DND-41 (cell line): ENCODE measurements around the gene FASTK.

Experiments
- ATAC-seq: fragments of 200-7000 bp; cut with Tn5 transposase; 3 replicates; pipeline ENCODE4 v1.9.1; 2021; ENCODE audit warnings: low read depth; ENCODE audit not compliant: insufficient read depth
- DNase-seq: peaks from one replicate; pipeline ENCODE4 v3.0.0-alpha.2; 2020
- H2AFZ ChIP-seq: 2 replicates; pipeline ENCODE4 v1.6.0; 2012; ENCODE audit warnings: low read depth, low read length
- H3K27ac ChIP-seq: 2 replicates; pipeline ENCODE4 v1.5.1; 2012; ENCODE audit warnings: low read length, inconsistent platforms
- H3K27me3 ChIP-seq: fragments of 200-600 bp; sonication (generic); 2 replicates; pipeline ENCODE4 v1.6.0; 2012; ENCODE audit warnings: low read length, mild to moderate bottlenecking, inconsistent platforms; ENCODE audit not compliant: insufficient read depth, poor library complexity
- H3K36me3 ChIP-seq: 2 replicates; pipeline ENCODE4 v1.5.1; 2012; ENCODE audit warnings: low read length, inconsistent platforms; ENCODE audit not compliant: insufficient read depth
- H3K4me1 ChIP-seq: 2 replicates; pipeline ENCODE4 v1.5.1; 2012; ENCODE audit warnings: mild to moderate bottlenecking, low read length; ENCODE audit not compliant: insufficient read depth
- H3K4me2 ChIP-seq: 2 replicates; pipeline ENCODE4 v1.6.0; 2012; ENCODE audit warnings: mild to moderate bottlenecking, moderate library complexity, low read length, inconsistent platforms; ENCODE audit not compliant: insufficient read depth
- H3K4me3 ChIP-seq, 2 experiments: fragments of 200-600 bp in 1 of 2; shearing (Covaris generic) in 1 of 2; 2 replicates each; pipeline ENCODE4 v1.5.1; 2012 to 2016; ENCODE audit warnings: inconsistent platforms in 2 of 2, low read length in 2 of 2, mild to moderate bottlenecking in 2 of 2, low read depth in 1 of 2, moderate library complexity in 1 of 2
- H3K79me2 ChIP-seq: 2 replicates; pipeline ENCODE4 v1.6.0; 2012; ENCODE audit warnings: low read length, inconsistent platforms; ENCODE audit not compliant: insufficient read depth
- H3K9ac ChIP-seq: 2 replicates; pipeline ENCODE4 v1.6.0; 2012; ENCODE audit warnings: low read depth, mild to moderate bottlenecking, inconsistent platforms, low read length, moderate library complexity
- H3K9me3 ChIP-seq: 2 replicates; pipeline ENCODE4 v1.5.1; 2012; ENCODE audit warnings: low read length, moderate library complexity, mild to moderate bottlenecking, inconsistent platforms; ENCODE audit not compliant: insufficient read depth, severe bottlenecking
- H4K20me1 ChIP-seq: 2 replicates; pipeline ENCODE4 v1.6.0; 2012; ENCODE audit warnings: low read length; ENCODE audit not compliant: insufficient read depth
- EZH2 ChIP-seq: IDR thresholded peaks from 3 replicates; pipeline ENCODE4 v1.6.1; 2012; ENCODE audit warnings: borderline replicate concordance, low read depth, mild to moderate bottlenecking, moderate library complexity, low read length, inconsistent platforms; ENCODE audit not compliant: severe bottlenecking
- TF ChIP-seq, protein P1 (sequence below): IDR thresholded peaks from 2 replicates; pipeline ENCODE4 v1.5.1; 2012; ENCODE audit warnings: borderline replicate concordance, low read length, moderate library complexity, mild to moderate bottlenecking; ENCODE audit not compliant: poor library complexity, severe bottlenecking; ENCODE audit errors: extremely low read depth

The FASTK gene

DNA sequence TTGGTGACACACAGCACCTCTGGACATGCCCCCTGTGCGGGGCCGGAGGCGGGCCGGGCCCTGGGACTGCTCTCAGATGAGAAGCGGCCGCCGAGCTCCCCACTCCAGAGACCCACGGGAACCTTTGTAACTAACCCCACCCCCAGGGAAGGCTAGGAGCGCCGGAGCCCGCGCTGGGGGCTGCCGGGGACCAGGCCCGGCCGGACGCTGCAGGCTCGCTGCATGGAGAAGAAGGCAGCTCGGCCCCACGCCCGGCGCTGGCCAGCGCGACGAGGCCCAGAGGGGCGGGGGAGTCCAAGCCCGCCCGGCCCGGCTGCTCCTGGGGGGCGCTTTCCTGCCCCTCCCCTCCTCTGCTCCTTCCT, 42.2 kb upstream of the FASTK start:
- Histone ChIP-seq H3K9me3 (no peaks in the 10 kb centered on the region), H3K36me3 (peaks cover 21% of the 10 kb centered on the region), H4K20me1 (peaks cover 7% of the 10 kb centered on the region), H3K27ac (no peak overlapping the region), H3K4me3 (no peak overlapping the region), H2AFZ (no peak overlapping the region), H3K4me1 (peaks cover 14% of the 10 kb centered on the region), H3K9ac (no peak overlapping the region), H3K27me3 (no peaks in the 10 kb centered on the region), H3K4me2 (no peak overlapping the region), H3K79me2 (peaks cover 6% of the 10 kb centered on the region)
- TF ChIP-seq EZH2: no peak
- TF ChIP-seq, protein P1, sequence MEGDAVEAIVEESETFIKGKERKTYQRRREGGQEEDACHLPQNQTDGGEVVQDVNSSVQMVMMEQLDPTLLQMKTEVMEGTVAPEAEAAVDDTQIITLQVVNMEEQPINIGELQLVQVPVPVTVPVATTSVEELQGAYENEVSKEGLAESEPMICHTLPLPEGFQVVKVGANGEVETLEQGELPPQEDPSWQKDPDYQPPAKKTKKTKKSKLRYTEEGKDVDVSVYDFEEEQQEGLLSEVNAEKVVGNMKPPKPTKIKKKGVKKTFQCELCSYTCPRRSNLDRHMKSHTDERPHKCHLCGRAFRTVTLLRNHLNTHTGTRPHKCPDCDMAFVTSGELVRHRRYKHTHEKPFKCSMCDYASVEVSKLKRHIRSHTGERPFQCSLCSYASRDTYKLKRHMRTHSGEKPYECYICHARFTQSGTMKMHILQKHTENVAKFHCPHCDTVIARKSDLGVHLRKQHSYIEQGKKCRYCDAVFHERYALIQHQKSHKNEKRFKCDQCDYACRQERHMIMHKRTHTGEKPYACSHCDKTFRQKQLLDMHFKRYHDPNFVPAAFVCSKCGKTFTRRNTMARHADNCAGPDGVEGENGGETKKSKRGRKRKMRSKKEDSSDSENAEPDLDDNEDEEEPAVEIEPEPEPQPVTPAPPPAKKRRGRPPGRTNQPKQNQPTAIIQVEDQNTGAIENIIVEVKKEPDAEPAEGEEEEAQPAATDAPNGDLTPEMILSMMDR: no peak
- no peak for ATAC-seq
- no peak for DNase-seq

DNA sequence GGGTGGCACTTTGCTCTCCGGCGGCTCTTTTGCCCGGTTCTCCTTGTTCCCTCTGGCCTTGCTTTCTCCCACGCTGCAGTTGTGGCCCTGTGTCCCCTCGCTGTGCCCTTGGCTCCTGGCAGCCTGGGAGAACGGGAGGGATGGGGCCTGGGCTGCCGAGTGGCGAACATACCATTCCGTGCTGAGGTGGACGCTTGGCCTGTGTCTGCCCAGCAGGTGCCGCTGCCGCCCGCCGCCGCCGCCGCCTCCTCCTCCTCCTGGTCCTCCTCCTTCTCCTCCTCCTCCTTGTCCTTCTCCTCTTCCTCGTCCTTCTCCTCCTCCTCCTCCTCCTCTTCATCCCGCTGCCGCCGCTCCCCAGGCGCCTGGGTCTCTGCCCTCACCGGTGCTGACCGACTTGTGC, 41.7 kb upstream of the FASTK start:
- no peak for DNase-seq
- Histone ChIP-seq H3K4me3 (no peak overlapping the region), H3K79me2 (peaks cover 8% of the 10 kb centered on the region), H3K36me3 (peaks cover 21% of the 10 kb centered on the region), H4K20me1 (peaks cover 7% of the 10 kb centered on the region), H2AFZ (no peak overlapping the region), H3K9ac (no peak overlapping the region), H3K27me3 (no peaks in the 10 kb centered on the region), H3K9me3 (no peaks in the 10 kb centered on the region), H3K27ac (no peak overlapping the region), H3K4me2 (no peak overlapping the region), H3K4me1 (peaks cover 19% of the 10 kb centered on the region)
- ATAC-seq: no peak
- no peak for TF ChIP-seq EZH2
- TF ChIP-seq, protein P1: no peak

DNA sequence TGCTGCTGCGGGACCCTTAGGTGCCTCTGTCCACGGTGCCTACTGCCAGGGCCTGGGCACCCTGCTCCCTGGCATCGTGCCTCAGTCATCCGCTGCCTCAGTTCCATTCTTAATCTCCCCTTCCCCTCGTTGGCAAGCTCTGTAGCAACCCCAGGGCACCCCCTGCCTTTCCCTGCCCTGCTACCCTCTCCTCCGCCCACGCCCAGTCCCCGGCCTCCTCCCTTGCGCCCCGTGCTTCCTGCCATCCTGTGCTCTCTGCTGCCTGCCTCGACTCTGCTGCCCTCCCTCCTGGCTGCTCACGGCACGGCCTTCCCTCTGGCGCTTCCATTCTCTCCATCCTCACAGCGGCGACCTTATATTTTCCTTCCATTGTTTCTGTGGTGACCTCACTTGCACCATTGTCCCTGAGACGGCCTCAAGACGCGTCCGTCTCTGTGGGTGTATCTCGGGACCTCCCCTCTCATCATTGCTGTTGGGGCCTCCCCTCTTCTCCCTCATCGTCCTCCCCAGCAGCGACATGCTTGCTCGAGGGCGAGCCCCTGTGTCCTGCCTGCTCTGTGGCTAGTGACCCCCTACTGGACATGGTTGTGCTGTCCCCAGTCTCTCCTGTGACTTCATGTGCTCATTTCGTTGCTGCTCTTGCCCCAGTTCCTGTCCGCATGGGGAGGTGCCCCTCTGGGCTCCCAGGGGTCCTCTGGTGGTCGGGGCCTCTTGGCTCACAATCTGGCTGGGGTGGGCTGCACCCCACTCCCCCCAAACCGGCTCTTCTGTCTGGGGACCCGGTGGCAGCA, 41.0 kb upstream of the FASTK start:
- H4K20me1 ChIP-seq: peaks cover 7% of the 10 kb centered on the region
- no peak for DNase-seq
- no peak for ATAC-seq
- peaks cover 13% of the 10 kb centered on the region for H3K79me2 ChIP-seq
- peaks cover 26% of the 10 kb centered on the region for H3K4me1 ChIP-seq
- H3K36me3 ChIP-seq: peaks cover 21% of the 10 kb centered on the region
- H3K27ac ChIP-seq: no peak overlapping the region
- TF ChIP-seq EZH2: no peak
- TF ChIP-seq, protein P1: no peak
- H3K4me2 ChIP-seq: no peak overlapping the region
- no peaks in the 10 kb centered on the region for H3K9me3 ChIP-seq
- H3K9ac ChIP-seq: no peak overlapping the region
- no peak overlapping the region for H2AFZ ChIP-seq
- H3K27me3 ChIP-seq: no peaks in the 10 kb centered on the region
- no peak overlapping the region for H3K4me3 ChIP-seq
